ENCODE results near the gene PGPEP1.
A peak's percentile ranks its signal among the peaks of the same experiment; 100 is the strongest.

Gene PGPEP1, protein sequence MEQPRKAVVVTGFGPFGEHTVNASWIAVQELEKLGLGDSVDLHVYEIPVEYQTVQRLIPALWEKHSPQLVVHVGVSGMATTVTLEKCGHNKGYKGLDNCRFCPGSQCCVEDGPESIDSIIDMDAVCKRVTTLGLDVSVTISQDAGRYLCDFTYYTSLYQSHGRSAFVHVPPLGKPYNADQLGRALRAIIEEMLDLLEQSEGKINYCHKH
- total RNA-seq, result 73.8 to 90.3 reads per million in 2 donors

GRCh38 chr19:18340190-18340989, at the start of gene PGPEP1:
TSS of gene PGPEP1 (plus strand) at chr19:18340598. CDS start at chr19:18340682, 84 bp downstream.
- peak; percentile 42 for DNase-seq

GRCh38 chr19:18291019-18291524, 49.3 kb upstream of the PGPEP1 start:
- DNase-seq, result no peak

DNA sequence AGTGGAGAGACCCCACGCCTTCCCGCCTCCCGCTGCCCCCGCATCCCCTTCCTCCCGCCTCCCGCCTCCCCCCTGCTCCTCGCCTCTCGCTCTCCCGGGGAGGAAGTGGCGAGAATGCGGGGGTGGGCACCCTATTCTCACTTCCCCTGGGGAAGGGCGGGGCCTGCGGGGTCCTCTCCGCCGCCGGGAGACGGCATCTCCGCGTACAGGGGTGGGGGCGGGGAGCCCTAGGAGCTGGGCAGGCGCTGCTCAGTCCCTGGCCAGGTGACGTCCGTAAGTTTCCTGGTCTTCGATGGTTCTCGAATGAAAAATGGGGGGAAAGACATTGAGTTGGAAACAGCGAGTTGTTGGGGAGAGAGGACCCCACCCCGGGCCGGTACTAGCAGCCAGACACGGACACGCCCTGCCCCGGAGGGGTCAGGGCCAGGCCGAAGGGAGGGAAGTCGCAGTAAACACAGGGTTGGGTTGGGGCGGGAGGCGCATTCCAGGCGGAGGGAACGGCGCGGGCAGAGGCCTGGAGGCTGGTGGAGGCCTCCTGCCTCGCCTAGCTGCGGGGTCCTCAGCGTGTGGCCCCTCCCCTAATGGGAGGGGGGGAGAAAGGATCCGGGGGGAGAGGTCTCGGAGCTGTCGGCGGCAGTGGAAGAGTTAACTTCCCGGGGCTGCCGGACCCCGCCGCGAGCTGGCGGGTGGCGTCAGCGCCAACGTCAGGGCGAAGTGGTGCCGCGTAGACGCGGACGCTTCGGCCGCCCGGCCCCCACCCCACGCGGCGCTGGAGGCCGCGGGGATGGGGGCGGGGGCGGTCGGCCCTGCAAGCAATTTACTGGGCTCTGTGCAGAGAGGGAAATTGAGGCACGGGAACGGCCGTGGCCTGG, 48.6 kb upstream of the PGPEP1 start:
- DNase-seq, result peak; percentile 63

DNA sequence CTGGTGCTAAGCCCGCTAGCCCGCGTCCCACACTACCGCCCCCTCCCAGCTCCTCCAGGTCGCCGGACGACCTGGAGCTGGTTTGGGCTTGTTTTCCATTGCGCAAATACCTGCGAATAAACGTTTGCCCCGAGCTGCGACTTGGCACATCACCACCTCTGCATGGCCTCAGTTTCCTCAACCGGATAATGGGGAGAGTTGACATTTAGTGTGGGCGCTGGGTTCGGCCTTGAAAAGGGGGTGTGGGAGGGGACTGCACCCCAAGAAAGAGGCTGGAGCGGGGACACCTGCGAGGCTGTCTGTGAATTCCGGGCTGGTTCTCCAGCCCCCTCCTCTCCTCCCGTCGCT, 48.0 kb upstream of the PGPEP1 start:
- DNase-seq, result no peak

GRCh38 chr19:18292810-18293641, 47.4 kb upstream of the PGPEP1 start:
- DNase-seq, result no peak

- no peak for DNase-seq
Observed at GRCh38 chr19:18293642-18294466, 46.5 kb upstream of the PGPEP1 start.

DNA sequence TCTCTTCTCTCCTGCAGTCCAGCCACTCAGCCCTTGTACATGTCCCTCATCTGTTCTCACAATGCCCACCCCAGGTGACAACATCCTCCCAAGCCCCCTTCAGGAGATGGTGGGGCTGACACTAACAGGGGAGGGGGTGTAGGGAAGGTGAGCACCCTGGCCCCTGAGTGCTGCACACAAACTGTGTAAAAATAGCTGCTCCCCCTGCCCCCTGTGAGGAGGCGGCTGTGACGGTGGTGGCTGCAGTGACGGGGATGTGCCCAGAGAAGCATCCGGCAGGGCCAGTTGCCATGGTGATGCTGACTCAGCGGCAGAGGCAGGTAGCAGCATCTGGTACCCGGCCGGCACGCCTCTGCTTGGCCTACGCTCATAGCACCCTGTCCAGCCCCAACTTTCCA, 45.9 kb upstream of the PGPEP1 start:
- DNase-seq, result peak; percentile 71

DNA sequence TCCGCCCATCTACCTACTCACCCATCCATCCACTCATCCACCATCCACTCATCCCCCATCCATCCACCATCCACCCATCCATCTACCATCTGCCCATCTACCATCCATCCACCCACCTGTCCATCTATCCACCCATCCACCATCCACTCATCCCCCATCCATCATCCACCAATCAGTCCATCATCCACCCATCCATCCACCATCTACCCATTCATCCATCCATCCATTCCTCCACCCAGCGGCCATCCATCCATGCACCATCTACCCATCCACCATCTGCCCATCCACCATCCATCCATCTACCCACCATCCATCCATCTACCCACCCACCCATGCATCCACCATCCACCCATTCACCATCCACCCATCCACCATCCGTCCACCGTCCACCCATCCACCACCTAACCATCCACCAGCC, 45.4 kb upstream of the PGPEP1 start:
- no peak for DNase-seq

DNA sequence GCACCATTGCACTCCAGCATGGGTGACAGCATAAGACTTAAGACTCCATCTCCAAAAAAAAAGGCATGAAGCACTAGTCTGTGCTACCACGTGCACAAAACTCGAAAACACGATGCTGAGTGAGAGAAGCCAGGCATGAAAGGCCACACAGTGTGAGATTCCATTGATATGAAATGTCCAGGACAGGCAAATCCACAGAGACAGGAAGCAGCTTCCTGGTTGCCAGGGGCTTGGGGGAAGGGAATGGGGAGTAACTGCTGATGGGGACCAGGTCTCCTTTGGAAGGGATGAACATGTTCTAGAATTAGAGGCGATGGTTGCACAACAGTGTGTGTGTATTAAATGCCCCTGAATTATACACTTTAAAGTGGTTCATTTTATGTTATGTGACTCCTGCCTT, 43.1 kb upstream of the PGPEP1 start:
- DNase-seq, result no peak

DNA sequence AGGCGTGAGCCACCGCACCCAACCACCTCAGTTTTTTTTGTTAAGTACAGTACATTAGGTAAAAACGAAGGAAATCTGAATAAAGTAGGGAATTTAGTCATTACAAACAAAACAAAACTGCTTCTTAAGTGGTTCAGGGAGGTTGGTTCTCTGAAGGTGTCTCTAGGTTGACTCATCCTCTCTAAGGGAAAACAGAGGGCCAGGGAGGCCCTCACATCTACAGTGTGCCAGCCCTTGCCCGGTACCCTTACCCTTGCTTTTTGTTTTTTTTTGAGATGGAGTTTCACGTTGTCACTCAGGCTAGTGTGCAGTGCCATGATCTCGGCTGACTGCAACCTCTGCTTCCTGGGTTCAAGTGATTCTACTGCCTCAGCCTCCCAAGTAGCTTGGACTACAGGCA, 41.8 kb upstream of the PGPEP1 start:
- DNase-seq, result no peak

GRCh38 chr19:18299654-18300053, 40.7 kb upstream of the PGPEP1 start:
- no peak for DNase-seq

DNA sequence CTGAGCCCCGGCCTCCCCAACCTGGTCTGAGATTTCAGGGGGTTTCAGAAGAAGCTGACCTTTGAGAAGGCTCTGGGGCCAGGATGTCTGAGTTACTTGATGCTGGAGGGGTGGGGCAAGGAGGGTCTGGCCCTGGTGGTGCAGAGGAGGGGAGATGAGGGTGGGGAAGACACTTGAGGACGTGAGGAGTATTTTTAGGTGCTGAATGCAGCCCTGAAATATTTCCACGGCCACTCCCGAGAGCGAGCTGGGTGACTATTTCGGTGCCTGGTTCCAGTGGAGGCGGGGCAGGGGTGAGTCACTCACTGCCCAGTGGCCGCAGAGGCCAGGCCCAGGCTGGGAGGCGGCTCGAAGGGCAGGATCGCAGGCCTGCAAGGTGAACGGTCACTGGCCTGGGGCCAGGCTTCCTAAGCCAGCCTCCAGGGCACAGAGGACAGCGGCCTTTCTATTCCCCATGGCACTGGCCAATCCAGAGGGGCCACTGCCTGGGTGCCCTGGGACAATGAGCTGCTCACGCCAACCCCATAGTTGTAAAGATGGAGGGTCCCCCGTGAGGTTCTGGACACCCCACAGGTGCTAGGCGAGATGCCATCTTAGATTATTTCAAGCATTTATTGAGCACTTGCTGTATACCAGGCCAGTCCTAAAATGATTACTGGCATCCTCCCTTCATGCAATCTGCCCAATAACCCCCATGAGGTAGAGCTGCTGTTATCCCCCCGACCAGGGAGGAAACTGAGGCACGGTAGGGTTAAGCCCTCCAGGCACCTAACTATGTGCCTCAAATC, 39.3 kb upstream of the PGPEP1 start:
- no peak for DNase-seq

DNA sequence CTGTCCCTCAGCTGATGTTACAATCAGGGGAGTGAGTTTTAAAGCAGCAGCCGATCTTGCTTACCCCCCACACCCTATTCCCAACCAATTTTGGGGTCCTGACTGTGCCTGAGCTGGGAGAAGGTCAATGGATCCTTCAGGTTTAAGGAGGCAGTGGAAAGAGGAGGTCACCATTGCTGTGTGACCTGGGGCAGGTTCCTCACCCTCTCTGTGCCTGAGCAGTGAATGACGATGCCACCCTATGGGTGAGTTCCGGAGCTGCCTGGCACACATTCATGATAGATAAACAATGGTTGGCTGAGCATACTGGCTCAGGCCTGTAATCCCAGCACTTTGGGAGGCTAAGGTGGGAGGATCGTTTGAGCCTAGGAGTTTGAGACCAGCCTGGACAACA, 38.7 kb upstream of the PGPEP1 start:
- DNase-seq, result no peak

DNA sequence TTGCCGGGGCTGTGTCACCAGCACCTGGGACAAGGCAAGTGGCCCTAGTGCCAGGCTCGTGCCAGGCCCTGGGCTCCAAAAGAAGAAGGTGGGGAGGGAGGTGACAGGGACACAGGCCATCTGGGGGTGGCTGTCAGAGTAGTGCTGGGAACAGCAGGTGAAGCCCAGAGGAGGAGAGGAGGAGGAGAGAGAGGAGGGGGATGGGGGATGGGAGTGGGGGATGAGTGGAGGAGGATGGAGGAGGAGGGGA, 36.3 kb upstream of the PGPEP1 start:
- no peak for DNase-seq

GRCh38 chr19:18304458-18305310, 35.7 kb upstream of the PGPEP1 start:
- peak; percentile 74 for DNase-seq

DNA sequence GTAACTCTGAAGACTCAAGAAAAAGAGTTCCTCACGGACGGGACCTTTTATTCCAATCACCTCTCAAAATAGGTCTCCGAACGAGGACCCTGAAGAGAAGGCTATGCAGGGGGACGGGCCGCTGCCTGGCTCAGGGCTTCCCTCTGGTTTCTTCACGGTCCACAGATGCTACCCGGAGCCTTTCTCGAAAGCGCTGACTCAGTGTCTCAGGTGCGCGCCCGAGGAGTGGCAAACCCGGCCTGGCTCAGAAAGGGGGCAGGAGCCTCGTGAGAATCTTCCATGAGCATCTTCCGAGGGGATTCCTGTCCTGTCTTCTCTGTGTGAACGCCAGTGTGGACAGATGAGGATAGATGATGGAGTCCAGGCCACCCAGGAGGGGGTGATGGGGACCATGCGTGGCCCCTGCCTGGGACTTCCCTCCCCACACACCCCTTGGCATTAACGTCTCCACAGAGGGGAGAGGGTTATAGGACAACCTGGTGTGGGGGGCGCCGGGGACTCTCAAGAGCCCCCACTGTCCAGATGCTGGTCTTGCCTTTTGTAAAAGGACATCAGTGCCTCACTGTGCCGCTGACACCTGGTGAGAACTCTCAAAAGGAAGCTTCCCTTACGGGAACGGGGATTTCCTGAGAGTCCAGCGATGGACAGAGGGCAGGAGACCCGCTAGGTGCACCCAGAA, 34.0 kb upstream of the PGPEP1 start:
- no peak for DNase-seq

- no peak for DNase-seq
Observed at GRCh38 chr19:18306888-18307260, 33.5 kb upstream of the PGPEP1 start.

GRCh38 chr19:18307271-18307681, 33.1 kb upstream of the PGPEP1 start:
- no peak for DNase-seq

Measured in activated gamma-delta T cell (primary cell).